ENCODE data around the gene SMARCA4.

DNA sequence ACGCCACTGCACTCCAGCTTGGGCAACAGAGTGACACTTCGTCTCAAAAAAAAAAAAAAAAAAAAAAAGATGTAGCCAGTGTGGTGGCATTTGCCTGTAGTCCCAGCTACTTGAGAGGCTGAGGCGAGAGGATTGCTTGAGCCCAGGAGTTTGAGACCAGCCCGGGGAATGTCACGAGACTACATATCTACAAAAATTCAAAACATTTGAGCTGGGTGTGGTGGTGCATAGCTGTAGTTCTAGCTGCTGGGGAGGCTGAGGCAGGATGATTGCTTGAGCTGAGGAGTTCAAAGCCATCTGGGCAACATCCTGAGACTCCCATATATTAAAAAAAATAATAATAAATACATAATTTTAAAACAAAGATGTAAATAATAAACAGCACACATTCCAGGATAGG lies 46.6 kb downstream of the SMARCA4 start:
- TF ChIP-seq ZNF146 (tag by site-specific recombination; IDR thresholded peaks at IDR 0.05) (no peak), ZNF433 (tag by site-specific recombination; IDR thresholded peaks at IDR 0.05; ENCODE audit: low read depth) (no peak), ZNF792 (tag by site-specific recombination; IDR thresholded peaks at IDR 0.05) (no peak)
- TF ChIP-seq, protein P1, sequence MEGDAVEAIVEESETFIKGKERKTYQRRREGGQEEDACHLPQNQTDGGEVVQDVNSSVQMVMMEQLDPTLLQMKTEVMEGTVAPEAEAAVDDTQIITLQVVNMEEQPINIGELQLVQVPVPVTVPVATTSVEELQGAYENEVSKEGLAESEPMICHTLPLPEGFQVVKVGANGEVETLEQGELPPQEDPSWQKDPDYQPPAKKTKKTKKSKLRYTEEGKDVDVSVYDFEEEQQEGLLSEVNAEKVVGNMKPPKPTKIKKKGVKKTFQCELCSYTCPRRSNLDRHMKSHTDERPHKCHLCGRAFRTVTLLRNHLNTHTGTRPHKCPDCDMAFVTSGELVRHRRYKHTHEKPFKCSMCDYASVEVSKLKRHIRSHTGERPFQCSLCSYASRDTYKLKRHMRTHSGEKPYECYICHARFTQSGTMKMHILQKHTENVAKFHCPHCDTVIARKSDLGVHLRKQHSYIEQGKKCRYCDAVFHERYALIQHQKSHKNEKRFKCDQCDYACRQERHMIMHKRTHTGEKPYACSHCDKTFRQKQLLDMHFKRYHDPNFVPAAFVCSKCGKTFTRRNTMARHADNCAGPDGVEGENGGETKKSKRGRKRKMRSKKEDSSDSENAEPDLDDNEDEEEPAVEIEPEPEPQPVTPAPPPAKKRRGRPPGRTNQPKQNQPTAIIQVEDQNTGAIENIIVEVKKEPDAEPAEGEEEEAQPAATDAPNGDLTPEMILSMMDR (tag by site-specific recombination; IDR thresholded peaks at IDR 0.05): no peak
- TF ChIP-seq, protein P2, sequence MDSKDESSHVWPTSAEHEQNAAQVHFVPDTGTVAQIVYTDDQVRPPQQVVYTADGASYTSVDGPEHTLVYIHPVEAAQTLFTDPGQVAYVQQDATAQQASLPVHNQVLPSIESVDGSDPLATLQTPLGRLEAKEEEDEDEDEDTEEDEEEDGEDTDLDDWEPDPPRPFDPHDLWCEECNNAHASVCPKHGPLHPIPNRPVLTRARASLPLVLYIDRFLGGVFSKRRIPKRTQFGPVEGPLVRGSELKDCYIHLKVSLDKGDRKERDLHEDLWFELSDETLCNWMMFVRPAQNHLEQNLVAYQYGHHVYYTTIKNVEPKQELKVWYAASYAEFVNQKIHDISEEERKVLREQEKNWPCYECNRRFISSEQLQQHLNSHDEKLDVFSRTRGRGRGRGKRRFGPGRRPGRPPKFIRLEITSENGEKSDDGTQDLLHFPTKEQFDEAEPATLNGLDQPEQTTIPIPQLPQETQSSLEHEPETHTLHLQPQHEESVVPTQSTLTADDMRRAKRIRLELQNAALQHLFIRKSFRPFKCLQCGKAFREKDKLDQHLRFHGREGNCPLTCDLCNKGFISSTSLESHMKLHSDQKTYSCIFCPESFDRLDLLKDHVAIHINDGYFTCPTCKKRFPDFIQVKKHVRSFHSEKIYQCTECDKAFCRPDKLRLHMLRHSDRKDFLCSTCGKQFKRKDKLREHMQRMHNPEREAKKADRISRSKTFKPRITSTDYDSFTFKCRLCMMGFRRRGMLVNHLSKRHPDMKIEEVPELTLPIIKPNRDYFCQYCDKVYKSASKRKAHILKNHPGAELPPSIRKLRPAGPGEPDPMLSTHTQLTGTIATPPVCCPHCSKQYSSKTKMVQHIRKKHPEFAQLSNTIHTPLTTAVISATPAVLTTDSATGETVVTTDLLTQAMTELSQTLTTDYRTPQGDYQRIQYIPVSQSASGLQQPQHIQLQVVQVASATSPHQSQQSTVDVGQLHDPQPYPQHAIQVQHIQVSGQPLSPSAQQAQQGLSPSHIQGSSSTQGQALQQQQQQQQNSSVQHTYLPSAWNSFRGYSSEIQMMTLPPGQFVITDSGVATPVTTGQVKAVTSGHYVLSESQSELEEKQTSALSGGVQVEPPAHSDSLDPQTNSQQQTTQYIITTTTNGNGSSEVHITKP (tag by site-specific recombination; IDR thresholded peaks at IDR 0.05): no peak

Data from HEK293 (cell line).